A673 (cell line): ENCODE results near the gene CHSY3. TPM values are rescaled to one million over a fixed set of nuclear protein-coding genes. Genes with fewer than 3 reads are reported as not detected.
A peak's percentile ranks its signal among the peaks of the same experiment; 100 is the strongest.

Experiments used
- BruUV-seq: library from RNA; stranded (reverse); fragments of 400-500 nt; replicated peaks from 2 replicates; lab custom pipeline; 2021; lab: Mats Ljungman, UMichigan
- CTCF ChIA-PET: fragments of 300-600 bp; sonication (Branson Sonifier 250); formaldehyde crosslinking; loops from one replicate; lab custom pipeline; 2022; ENCODE audit warnings: antibody characterized with exemption; lab: Charles Lee
- POLR2A ChIA-PET: fragments of 300-600 bp; sonication (Branson Sonifier 250); formaldehyde crosslinking; loops from one replicate; lab custom pipeline; 2022; ENCODE audit warnings: antibody characterized with exemption; ENCODE audit not compliant: low non-redundant PET; lab: Charles Lee
- DNase-seq: peaks from one replicate; pipeline ENCODE4 v3.0.0-alpha.2; 2015; ENCODE audit warnings: low spot score
- H3K27ac ChIP-seq: fragments of 200-600 bp; sonication (generic); 2 replicates; pipeline ENCODE4 v1.5.1; 2016; ENCODE audit warnings: mixed run types, low read depth, mild to moderate bottlenecking, mixed read lengths, antibody characterized with exemption, low read length; ENCODE audit not compliant: poor library complexity, severe bottlenecking
- H3K27me3 ChIP-seq: fragments of 200-600 bp; sonication (generic); replicated peaks from 2 replicates; pipeline ENCODE4 v1.6.1; 2017; ENCODE audit warnings: mixed run types, low read depth, mild to moderate bottlenecking, mixed read lengths, antibody characterized with exemption, low read length; ENCODE audit not compliant: insufficient read depth, poor library complexity
- H3K36me3 ChIP-seq: fragments of 200-600 bp; sonication (generic); 2 replicates; pipeline ENCODE4 v1.6.1; 2016; ENCODE audit warnings: mixed run types, mild to moderate bottlenecking, mixed read lengths, antibody characterized with exemption, low read length; ENCODE audit not compliant: insufficient read depth, poor library complexity, severe bottlenecking
- H3K4me1 ChIP-seq: fragments of 200-600 bp; sonication (generic); 2 replicates; pipeline ENCODE4 v1.6.1; 2017; ENCODE audit warnings: mixed run types, mild to moderate bottlenecking, mixed read lengths, antibody characterized with exemption, low read length; ENCODE audit not compliant: insufficient read depth, poor library complexity, severe bottlenecking
- H3K4me3 ChIP-seq: fragments of 200-600 bp; sonication (generic); 2 replicates; pipeline ENCODE4 v1.5.1; 2016; ENCODE audit warnings: low read depth, mixed run types, mild to moderate bottlenecking, mixed read lengths, low read length; ENCODE audit not compliant: poor library complexity, severe bottlenecking
- H3K9me3 ChIP-seq: fragments of 200-600 bp; sonication (generic); 2 replicates; pipeline ENCODE4 v1.6.1; 2016; ENCODE audit warnings: mixed run types, low read depth, mild to moderate bottlenecking, mixed read lengths, antibody characterized with exemption, low read length; ENCODE audit not compliant: poor library complexity, severe bottlenecking
- CTCF ChIP-seq: fragments of 300-800, 200-600 bp; sonication (generic); conservative IDR thresholded peaks from 2 replicates; pipeline ENCODE4 v1.5.1; 2017; ENCODE audit warnings: low read depth, mild to moderate bottlenecking, antibody characterized with exemption, low read length, moderate library complexity, mixed read lengths
- EZH2 ChIP-seq: fragments of 200-600 bp; sonication (generic); IDR thresholded peaks from 2 replicates; pipeline ENCODE4 v1.6.1; 2017; ENCODE audit warnings: borderline replicate concordance, low read depth, mild to moderate bottlenecking, mixed read lengths, antibody characterized with exemption, low read length; ENCODE audit not compliant: poor library complexity, severe bottlenecking
- intact Hi-C: fragments of 100-400 bp; cut with micrococcal nuclease; formaldehyde crosslinking; loops from one replicate; pipeline ENCODE4 v1.10.0; 2022; ENCODE audit not compliant: unreplicated experiment
- total RNA-seq: library from RNA; stranded (reverse); gene quantifications from 2 replicates; pipeline ENCODE4 v1.2.3, GENCODE V29; 2021

Gene CHSY3
- total RNA-seq, 1 experiment from 2014 or later, result not detected

DNA sequence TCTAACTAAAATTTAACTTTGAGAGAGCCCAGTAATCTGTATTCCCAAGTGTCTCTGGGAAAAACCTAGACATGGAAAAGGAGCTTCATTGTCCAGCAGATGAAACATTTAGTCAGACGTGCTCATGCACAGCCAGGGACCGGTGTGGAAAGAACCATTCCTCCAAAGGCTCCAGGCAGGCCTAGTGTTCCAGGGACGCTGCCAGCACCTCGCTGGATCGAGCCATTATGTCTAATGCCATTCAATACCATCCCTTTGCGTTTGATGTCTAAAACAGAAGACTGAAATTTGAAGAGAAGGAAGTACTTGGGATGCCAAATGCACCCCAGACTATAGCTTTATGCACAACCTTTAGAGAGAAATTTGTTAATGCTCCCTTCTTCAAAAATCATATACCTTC, 1.4 kb upstream of the CHSY3 start:
- Histone ChIP-seq H3K9me3 (no peaks in the 10 kb centered on the region), H3K4me3 (no peak overlapping the region), H3K27ac (no peak overlapping the region), H3K27me3 (peaks cover 69% of the 10 kb centered on the region), H3K36me3 (no peaks in the 10 kb centered on the region), H3K4me1 (peaks cover 11% of the 10 kb centered on the region)
- CTCF ChIA-PET, result no interaction called here
- POLR2A ChIA-PET, result no interaction called here
- TF ChIP-seq CTCF (no peak), EZH2 (no peak)
- DNase-seq, result no peak
- intact Hi-C loops, result loop anchor here (10.0 kb wide), 1 partner anchor 1202 kb away; no protein-coding TSS in a partner anchor
- no TSS peak for BruUV-seq

- ChIA-PET CTCF (no interaction called here), POLR2A (no interaction called here)
- no peak for DNase-seq
- intact Hi-C loops, result loop anchor here (10.0 kb wide), 1 partner anchor 1201 kb away; no protein-coding TSS in a partner anchor
- peaks cover 11% of the 10 kb centered on the region for H3K4me1 ChIP-seq
- no peaks in the 10 kb centered on the region for H3K36me3 ChIP-seq
- H3K27me3 ChIP-seq, result peaks cover 77% of the 10 kb centered on the region
- H3K9me3 ChIP-seq, result no peaks in the 10 kb centered on the region
- H3K27ac ChIP-seq, result no peak overlapping the region
- H3K4me3 ChIP-seq, result peak overlapping the region; percentile 36
- no peak for TF ChIP-seq CTCF
- TF ChIP-seq EZH2, result no peak
- BruUV-seq, result no TSS peak
These were observed 681 bp upstream of the CHSY3 start for GRCh38 chr5:129903466-129904101.

- Histone ChIP-seq H3K4me1 (peaks cover 11% of the 10 kb centered on the region), H3K27ac (no peak overlapping the region), H3K36me3 (no peaks in the 10 kb centered on the region), H3K9me3 (no peaks in the 10 kb centered on the region), H3K27me3 (peaks cover 86% of the 10 kb centered on the region), H3K4me3 (peak overlapping the region; percentile 36)
- no TSS peak for BruUV-seq
- TF ChIP-seq CTCF, result no peak
- peak; percentile 79 for TF ChIP-seq EZH2
- ChIA-PET POLR2A (no interaction called here), CTCF (no interaction called here)
- intact Hi-C loops, result loop anchor here (10.0 kb wide), 1 partner anchor 1200 kb away; no protein-coding TSS in a partner anchor
- DNase-seq, result no peak
These were observed 605 bp downstream of the CHSY3 start for GRCh38 chr5:129904667-129905472.
